HEK293 (cell line): ENCODE measurements around the gene KLC1.

Experiments
- CTCF ChIA-PET: fragments of 350-600 bp; formaldehyde crosslinking; extraction: SDS; loops from one replicate; lab custom pipeline; 2021; ENCODE audit warnings: antibody characterized with exemption; lab: Yijun Ruan, JAX
- POLR2A ChIA-PET: fragments of 300-600 bp; formaldehyde crosslinking; extraction: SDS; loops from one replicate; lab custom pipeline; 2020; ENCODE audit warnings: antibody characterized with exemption, inconsistent platforms; lab: Yijun Ruan, JAX
- H3K27ac ChIP-seq: fragments of 200-500 bp; sonication (Bioruptor generic); 2 replicates; pipeline ENCODE4 v1.5.1; 2014; ENCODE audit warnings: low read depth, low read length, control low read depth, inconsistent platforms; ENCODE audit errors: extremely low read depth
- H3K36me3 ChIP-seq, 2 experiments: fragments of 200-500 bp in 1 of 2; sonication (Bioruptor generic) in 1 of 2; 1 replicate in 1 of 2; 2 replicates in 1 of 2; pipeline ENCODE4 v1.5.1; 2014 to 2017; ENCODE audit warnings: inconsistent platforms in 2 of 2, low read length in 2 of 2; ENCODE audit not compliant: control insufficient read depth in 2 of 2, insufficient read depth in 1 of 2
- H3K4me1 ChIP-seq: fragments of 200-500 bp; sonication (Bioruptor generic); 2 replicates; pipeline ENCODE4 v1.5.1; 2014; ENCODE audit warnings: mild to moderate bottlenecking, low read length, inconsistent platforms; ENCODE audit not compliant: control insufficient read depth, insufficient read depth
- H3K4me3 ChIP-seq: 2 replicates; pipeline ENCODE4 v1.5.1; 2011; ENCODE audit warnings: low read depth, mild to moderate bottlenecking, control low read depth, low read length, moderate library complexity
- H3K9me3 ChIP-seq: fragments of 200-500 bp; sonication (Bioruptor generic); 2 replicates; pipeline ENCODE4 v1.5.1; 2014; ENCODE audit warnings: low read depth, low read length, inconsistent platforms; ENCODE audit not compliant: control insufficient read depth, insufficient read depth
- EGR2 ChIP-seq: fragments of 450-650 bp; formaldehyde crosslinking; IDR thresholded peaks from 2 replicates; pipeline ENCODE4 v1.5.1; 2016; ENCODE audit warnings: low read depth, missing biosample characterization, missing genetic modification characterization
- GLIS2 ChIP-seq: fragments of 450-650 bp; formaldehyde crosslinking; IDR thresholded peaks from 2 replicates; pipeline ENCODE4 v1.5.1; 2016; ENCODE audit warnings: missing biosample characterization, missing genetic modification characterization
- WT1 ChIP-seq: fragments of 450-650 bp; formaldehyde crosslinking; IDR thresholded peaks from 2 replicates; pipeline ENCODE4 v1.5.1; 2016; ENCODE audit warnings: missing biosample characterization, missing genetic modification characterization
- ZBTB20 ChIP-seq: fragments of 450-650 bp; formaldehyde crosslinking; IDR thresholded peaks from 2 replicates; pipeline ENCODE4 v1.5.1; 2016; ENCODE audit warnings: missing biosample characterization, missing genetic modification characterization
- ZFHX2 ChIP-seq: fragments of 450-650 bp; formaldehyde crosslinking; conservative IDR thresholded peaks from 2 replicates; pipeline ENCODE4 v1.5.1; 2016; ENCODE audit warnings: missing biosample characterization, missing genetic modification characterization
- ZFP69B ChIP-seq: fragments of 450-650 bp; formaldehyde crosslinking; IDR thresholded peaks from 2 replicates; pipeline ENCODE4 v1.5.1; 2016; ENCODE audit warnings: missing biosample characterization, missing genetic modification characterization
- ZIC2 ChIP-seq: fragments of 450-650 bp; formaldehyde crosslinking; IDR thresholded peaks from 2 replicates; pipeline ENCODE4 v1.5.1; 2016; ENCODE audit warnings: missing biosample characterization, missing genetic modification characterization
- ZNF146 ChIP-seq: fragments of 450-650 bp; formaldehyde crosslinking; IDR thresholded peaks from 2 replicates; pipeline ENCODE4 v1.5.1; 2016; ENCODE audit warnings: missing biosample characterization, missing genetic modification characterization
- ZNF391 ChIP-seq: fragments of 450-650 bp; formaldehyde crosslinking; IDR thresholded peaks from 2 replicates; pipeline ENCODE4 v1.5.1; 2016; ENCODE audit warnings: low read depth, missing biosample characterization, missing genetic modification characterization, borderline replicate concordance
- ZNF416 ChIP-seq: fragments of 450-650 bp; formaldehyde crosslinking; IDR thresholded peaks from 2 replicates; pipeline ENCODE4 v1.5.1; 2016; ENCODE audit warnings: missing biosample characterization, missing genetic modification characterization
- ZNF48 ChIP-seq: fragments of 450-650 bp; formaldehyde crosslinking; IDR thresholded peaks from 2 replicates; pipeline ENCODE4 v1.5.1; 2016; ENCODE audit warnings: missing biosample characterization, missing genetic modification characterization
- ZNF658 ChIP-seq: fragments of 450-650 bp; formaldehyde crosslinking; IDR thresholded peaks from 2 replicates; pipeline ENCODE4; 2016; ENCODE audit warnings: missing biosample characterization, missing genetic modification characterization
- ZNF660 ChIP-seq: fragments of 450-650 bp; IDR thresholded peaks from 2 replicates; pipeline ENCODE4 v1.5.1; 2018; ENCODE audit warnings: missing biosample characterization, mild to moderate bottlenecking, missing genetic modification characterization
- ZSCAN30 ChIP-seq: fragments of 450-650 bp; IDR thresholded peaks from 2 replicates; pipeline ENCODE4 v1.5.1; 2018; ENCODE audit warnings: missing biosample characterization, mild to moderate bottlenecking, missing genetic modification characterization, moderate library complexity
- TF ChIP-seq, protein P1 (sequence below): fragments of 450-650 bp; formaldehyde crosslinking; IDR thresholded peaks from 2 replicates; pipeline ENCODE4 v1.5.1; 2017; ENCODE audit warnings: missing biosample characterization, missing genetic modification characterization
- TF ChIP-seq, protein P2 (sequence below): fragments of 450-650 bp; formaldehyde crosslinking; IDR thresholded peaks from 2 replicates; pipeline ENCODE4 v1.5.1; 2016; ENCODE audit warnings: missing biosample characterization, missing genetic modification characterization
- TF ChIP-seq, protein P3 (sequence below): fragments of 450-650 bp; formaldehyde crosslinking; IDR thresholded peaks from 2 replicates; pipeline ENCODE4 v1.5.1; 2016; ENCODE audit warnings: missing biosample characterization, missing genetic modification characterization
- TF ChIP-seq, protein P4 (sequence below): fragments of 450-650 bp; formaldehyde crosslinking; IDR thresholded peaks from 2 replicates; pipeline ENCODE4 v1.5.1; 2016; ENCODE audit warnings: missing biosample characterization, missing genetic modification characterization
- TF ChIP-seq, protein P5 (sequence below): fragments of 450-650 bp; formaldehyde crosslinking; IDR thresholded peaks from 2 replicates; pipeline ENCODE4 v1.5.1; 2016; ENCODE audit warnings: missing biosample characterization, missing genetic modification characterization
- TF ChIP-seq, protein P6 (sequence below): fragments of 450-650 bp; formaldehyde crosslinking; IDR thresholded peaks from 2 replicates; pipeline ENCODE4 v1.5.0; 2017; ENCODE audit warnings: missing biosample characterization, missing genetic modification characterization, borderline replicate concordance

Gene KLC1

DNA sequence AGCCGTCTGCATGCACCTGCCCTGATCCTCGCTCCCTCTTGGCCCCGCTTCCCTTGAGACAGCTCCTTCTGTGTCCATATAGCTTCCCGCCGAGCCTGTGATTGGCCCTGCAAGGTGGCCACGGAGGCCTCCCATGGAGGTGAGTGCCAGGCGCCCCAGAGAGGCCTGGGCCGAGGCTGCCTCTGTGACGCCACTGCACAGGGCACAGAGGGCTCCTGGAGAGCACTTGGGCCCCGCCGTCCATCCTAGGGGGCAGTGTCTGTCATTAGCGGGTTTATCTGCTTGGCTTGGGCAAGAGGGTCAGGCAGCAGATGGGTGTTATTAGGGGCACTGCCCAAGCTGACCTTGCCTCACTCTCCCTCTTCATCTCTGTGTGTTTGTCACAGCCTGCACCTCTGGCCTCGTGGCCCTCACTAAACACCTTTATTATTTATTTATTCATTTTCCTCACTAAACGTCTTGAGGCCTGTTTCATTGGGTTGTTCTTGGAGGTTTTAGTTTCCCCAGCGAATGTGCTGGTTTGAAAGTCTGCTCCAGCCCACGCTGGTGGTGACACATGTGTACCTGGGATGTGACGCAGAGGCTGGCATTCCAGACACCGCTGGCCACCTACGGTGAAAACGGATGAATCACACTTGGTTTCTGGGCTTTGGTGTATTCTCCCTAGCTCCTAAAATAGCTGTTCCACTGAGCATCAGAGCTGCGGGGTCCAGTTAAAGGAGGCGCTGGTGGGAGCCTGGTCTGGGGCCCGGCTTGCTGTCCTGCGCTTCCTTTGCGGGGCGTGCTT is 92.5 kb downstream of the KLC1 start (continued):
- TF ChIP-seq, protein P1, sequence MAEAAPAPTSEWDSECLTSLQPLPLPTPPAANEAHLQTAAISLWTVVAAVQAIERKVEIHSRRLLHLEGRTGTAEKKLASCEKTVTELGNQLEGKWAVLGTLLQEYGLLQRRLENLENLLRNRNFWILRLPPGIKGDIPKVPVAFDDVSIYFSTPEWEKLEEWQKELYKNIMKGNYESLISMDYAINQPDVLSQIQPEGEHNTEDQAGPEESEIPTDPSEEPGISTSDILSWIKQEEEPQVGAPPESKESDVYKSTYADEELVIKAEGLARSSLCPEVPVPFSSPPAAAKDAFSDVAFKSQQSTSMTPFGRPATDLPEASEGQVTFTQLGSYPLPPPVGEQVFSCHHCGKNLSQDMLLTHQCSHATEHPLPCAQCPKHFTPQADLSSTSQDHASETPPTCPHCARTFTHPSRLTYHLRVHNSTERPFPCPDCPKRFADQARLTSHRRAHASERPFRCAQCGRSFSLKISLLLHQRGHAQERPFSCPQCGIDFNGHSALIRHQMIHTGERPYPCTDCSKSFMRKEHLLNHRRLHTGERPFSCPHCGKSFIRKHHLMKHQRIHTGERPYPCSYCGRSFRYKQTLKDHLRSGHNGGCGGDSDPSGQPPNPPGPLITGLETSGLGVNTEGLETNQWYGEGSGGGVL (tag by site-specific recombination), result no peak
- TF ChIP-seq, protein P2, sequence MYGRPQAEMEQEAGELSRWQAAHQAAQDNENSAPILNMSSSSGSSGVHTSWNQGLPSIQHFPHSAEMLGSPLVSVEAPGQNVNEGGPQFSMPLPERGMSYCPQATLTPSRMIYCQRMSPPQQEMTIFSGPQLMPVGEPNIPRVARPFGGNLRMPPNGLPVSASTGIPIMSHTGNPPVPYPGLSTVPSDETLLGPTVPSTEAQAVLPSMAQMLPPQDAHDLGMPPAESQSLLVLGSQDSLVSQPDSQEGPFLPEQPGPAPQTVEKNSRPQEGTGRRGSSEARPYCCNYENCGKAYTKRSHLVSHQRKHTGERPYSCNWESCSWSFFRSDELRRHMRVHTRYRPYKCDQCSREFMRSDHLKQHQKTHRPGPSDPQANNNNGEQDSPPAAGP (tag by site-specific recombination), result no peak
- TF ChIP-seq ZNF658 (tag by site-specific recombination) (no peak), ZNF48 (tag by site-specific recombination) (no peak), ZNF391 (tag by site-specific recombination) (no peak)
- TF ChIP-seq, protein P3, sequence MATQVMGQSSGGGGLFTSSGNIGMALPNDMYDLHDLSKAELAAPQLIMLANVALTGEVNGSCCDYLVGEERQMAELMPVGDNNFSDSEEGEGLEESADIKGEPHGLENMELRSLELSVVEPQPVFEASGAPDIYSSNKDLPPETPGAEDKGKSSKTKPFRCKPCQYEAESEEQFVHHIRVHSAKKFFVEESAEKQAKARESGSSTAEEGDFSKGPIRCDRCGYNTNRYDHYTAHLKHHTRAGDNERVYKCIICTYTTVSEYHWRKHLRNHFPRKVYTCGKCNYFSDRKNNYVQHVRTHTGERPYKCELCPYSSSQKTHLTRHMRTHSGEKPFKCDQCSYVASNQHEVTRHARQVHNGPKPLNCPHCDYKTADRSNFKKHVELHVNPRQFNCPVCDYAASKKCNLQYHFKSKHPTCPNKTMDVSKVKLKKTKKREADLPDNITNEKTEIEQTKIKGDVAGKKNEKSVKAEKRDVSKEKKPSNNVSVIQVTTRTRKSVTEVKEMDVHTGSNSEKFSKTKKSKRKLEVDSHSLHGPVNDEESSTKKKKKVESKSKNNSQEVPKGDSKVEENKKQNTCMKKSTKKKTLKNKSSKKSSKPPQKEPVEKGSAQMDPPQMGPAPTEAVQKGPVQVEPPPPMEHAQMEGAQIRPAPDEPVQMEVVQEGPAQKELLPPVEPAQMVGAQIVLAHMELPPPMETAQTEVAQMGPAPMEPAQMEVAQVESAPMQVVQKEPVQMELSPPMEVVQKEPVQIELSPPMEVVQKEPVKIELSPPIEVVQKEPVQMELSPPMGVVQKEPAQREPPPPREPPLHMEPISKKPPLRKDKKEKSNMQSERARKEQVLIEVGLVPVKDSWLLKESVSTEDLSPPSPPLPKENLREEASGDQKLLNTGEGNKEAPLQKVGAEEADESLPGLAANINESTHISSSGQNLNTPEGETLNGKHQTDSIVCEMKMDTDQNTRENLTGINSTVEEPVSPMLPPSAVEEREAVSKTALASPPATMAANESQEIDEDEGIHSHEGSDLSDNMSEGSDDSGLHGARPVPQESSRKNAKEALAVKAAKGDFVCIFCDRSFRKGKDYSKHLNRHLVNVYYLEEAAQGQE (tag by site-specific recombination), result no peak

DNA sequence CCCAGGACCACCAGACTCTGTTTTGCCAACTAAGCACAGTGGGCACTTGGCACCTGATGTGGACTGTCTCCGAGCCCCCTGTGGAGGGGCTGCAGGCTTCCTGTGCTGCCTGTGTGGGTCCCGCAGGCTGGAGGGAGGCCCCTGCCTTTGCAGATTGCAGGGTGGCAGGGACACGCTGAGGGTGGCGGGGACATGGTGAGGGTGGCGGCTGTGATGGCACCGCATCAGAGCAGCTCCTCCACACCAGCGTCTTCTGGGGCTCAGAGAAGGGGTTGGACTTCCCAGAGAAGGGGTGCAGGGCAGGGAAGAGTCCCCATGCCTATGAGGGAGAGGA is 94.7 kb downstream of the KLC1 start:
- POLR2A ChIA-PET, result interaction anchor here (0.6 kb wide), 2 partner anchors 11 to 1106 kb away, joined by 3 read pairs; no protein-coding TSS in a partner anchor
- Histone ChIP-seq H3K4me3 (no peak overlapping the region), H3K27ac (no peak overlapping the region), H3K4me1 (no peaks in the 10 kb centered on the region; the same call in 1 of the 2 replicates), H3K9me3 (no peaks in the 10 kb centered on the region), H3K36me3 (peaks cover 3 to 22% of the 10 kb centered on the region in 2 experiments; a peak in 2 of 3 replicates)
- CTCF ChIA-PET, result interaction anchor here (0.7 kb wide), 1 partner anchor 13 kb away, joined by 4 read pairs; no protein-coding TSS in a partner anchor
- TF ChIP-seq ZSCAN30 (no peak), ZIC2 (tag by site-specific recombination) (peak; percentile 23; the same call in 1 of the 2 replicates), GLIS2 (tag by site-specific recombination) (0 out of 2 replicates have a peak, but pooled peaks have one; percentile 10), ZFP69B (tag by site-specific recombination) (0 out of 2 replicates have a peak, but pooled peaks have one; percentile 34), ZNF146 (no peak)
- TF ChIP-seq, protein P4, sequence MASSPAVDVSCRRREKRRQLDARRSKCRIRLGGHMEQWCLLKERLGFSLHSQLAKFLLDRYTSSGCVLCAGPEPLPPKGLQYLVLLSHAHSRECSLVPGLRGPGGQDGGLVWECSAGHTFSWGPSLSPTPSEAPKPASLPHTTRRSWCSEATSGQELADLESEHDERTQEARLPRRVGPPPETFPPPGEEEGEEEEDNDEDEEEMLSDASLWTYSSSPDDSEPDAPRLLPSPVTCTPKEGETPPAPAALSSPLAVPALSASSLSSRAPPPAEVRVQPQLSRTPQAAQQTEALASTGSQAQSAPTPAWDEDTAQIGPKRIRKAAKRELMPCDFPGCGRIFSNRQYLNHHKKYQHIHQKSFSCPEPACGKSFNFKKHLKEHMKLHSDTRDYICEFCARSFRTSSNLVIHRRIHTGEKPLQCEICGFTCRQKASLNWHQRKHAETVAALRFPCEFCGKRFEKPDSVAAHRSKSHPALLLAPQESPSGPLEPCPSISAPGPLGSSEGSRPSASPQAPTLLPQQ (tag by site-specific recombination), result peak; percentile 39; the same call in 1 of the 2 replicates

DNA sequence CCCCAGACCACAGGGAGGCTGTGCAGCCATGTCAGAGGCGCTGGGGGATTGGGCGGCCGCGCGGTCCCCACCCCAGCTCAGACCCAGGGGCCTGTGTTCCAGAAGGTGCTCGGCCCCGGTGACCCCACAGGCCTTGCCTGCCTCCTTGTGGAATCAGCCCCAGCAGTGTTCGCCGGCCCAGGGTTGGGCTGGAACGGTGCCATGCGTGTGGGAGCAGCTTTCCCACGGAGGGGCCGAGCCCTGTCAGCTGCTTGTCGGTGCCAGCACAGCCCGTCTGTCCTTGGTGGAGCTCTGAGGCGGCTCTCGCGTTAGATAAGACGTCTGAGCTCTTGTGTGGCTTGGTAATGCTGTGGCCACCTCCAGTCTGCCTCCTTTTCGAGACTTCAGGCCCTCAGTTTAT is 95.1 kb downstream of the KLC1 start:
- H3K27ac ChIP-seq, result no peak overlapping the region
- peaks cover under 1 to 26% of the 10 kb centered on the region in 2 experiments; a peak in 2 of 3 replicates for H3K36me3 ChIP-seq
- no peak overlapping the region for H3K4me3 ChIP-seq
- no peaks in the 10 kb centered on the region for H3K9me3 ChIP-seq
- CTCF ChIA-PET, result no interaction called here
- no peaks in the 10 kb centered on the region; the same call in 1 of the 2 replicates for H3K4me1 ChIP-seq
- POLR2A ChIA-PET, result interaction anchor here (0.6 kb wide), 2 partner anchors 10 to 1106 kb away, joined by 3 read pairs; no protein-coding TSS in a partner anchor
- TF ChIP-seq, protein P5, sequence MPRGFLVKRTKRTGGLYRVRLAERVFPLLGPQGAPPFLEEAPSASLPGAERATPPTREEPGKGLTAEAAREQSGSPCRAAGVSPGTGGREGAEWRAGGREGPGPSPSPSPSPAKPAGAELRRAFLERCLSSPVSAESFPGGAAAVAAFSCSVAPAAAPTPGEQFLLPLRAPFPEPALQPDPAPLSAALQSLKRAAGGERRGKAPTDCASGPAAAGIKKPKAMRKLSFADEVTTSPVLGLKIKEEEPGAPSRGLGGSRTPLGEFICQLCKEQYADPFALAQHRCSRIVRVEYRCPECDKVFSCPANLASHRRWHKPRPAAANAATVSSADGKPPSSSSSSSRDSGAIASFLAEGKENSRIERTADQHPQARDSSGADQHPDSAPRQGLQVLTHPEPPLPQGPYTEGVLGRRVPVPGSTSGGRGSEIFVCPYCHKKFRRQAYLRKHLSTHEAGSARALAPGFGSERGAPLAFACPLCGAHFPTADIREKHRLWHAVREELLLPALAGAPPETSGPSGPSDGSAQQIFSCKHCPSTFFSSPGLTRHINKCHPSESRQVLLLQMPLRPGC (tag by site-specific recombination), result no peak
- TF ChIP-seq ZFHX2 (tag by site-specific recombination) (peak; percentile 88), WT1 (tag by site-specific recombination) (no peak), ZNF660 (tag by site-specific recombination) (no peak), EGR2 (tag by site-specific recombination) (peak; percentile 80), ZNF416 (tag by site-specific recombination) (no peak), ZBTB20 (no peak)
- TF ChIP-seq, protein P6, sequence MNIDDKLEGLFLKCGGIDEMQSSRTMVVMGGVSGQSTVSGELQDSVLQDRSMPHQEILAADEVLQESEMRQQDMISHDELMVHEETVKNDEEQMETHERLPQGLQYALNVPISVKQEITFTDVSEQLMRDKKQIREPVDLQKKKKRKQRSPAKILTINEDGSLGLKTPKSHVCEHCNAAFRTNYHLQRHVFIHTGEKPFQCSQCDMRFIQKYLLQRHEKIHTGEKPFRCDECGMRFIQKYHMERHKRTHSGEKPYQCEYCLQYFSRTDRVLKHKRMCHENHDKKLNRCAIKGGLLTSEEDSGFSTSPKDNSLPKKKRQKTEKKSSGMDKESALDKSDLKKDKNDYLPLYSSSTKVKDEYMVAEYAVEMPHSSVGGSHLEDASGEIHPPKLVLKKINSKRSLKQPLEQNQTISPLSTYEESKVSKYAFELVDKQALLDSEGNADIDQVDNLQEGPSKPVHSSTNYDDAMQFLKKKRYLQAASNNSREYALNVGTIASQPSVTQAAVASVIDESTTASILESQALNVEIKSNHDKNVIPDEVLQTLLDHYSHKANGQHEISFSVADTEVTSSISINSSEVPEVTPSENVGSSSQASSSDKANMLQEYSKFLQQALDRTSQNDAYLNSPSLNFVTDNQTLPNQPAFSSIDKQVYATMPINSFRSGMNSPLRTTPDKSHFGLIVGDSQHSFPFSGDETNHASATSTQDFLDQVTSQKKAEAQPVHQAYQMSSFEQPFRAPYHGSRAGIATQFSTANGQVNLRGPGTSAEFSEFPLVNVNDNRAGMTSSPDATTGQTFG (tag by site-specific recombination), result no peak
